ENCODE data around the gene ZNF502.

GRCh38 chr3:44721231-44722102, 9.0 kb downstream of the ZNF502 start:
- TF ChIP-seq CTCF (IDR thresholded peaks at IDR 0.05; ENCODE audit: borderline replicate concordance, extremely low read depth, low read length, poor library complexity, severe bottlenecking), result no peak
- TF ChIP-seq EZH2 (IDR thresholded peaks at IDR 0.05; ENCODE audit: borderline replicate concordance, low read depth, low read length, severe bottlenecking), result no peak

All from DND-41 (cell line).